Dermis microvascular lymphatic vessel endothelial cell (primary cell): ENCODE results near the gene PRR23E. TPM values are rescaled to one million over a fixed set of nuclear protein-coding genes. Genes with fewer than 3 reads are reported as not detected.

Source experiments
- DNase-seq, 2 donors: peaks; one replicate each; pipeline versions ENCODE4 v3.0.0 to v3.0.0-alpha.2; 2010; ENCODE audit warnings: low read depth in 2 of 2
- total RNA-seq: library from RNA; depleted of rRNA; stranded (reverse); fragments of >200 nt; gene quantifications from 2 replicates; pipeline ENCODE4 v1.2.1, GENCODE V29; 2014

Gene PRR23E, protein sequence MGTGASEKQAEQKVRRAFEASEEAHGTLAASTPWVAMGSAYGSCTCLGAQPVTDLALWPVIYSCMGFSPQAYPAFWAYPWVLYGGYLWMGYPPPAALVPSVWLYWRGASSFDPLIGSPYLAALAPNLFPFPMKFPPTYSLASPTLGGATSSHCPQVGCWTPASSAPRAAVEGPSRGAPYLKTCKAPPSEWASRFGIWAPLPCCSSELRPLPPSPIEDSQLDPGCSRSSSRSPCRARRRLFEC
- not detected in 2 replicates for total RNA-seq

DNA sequence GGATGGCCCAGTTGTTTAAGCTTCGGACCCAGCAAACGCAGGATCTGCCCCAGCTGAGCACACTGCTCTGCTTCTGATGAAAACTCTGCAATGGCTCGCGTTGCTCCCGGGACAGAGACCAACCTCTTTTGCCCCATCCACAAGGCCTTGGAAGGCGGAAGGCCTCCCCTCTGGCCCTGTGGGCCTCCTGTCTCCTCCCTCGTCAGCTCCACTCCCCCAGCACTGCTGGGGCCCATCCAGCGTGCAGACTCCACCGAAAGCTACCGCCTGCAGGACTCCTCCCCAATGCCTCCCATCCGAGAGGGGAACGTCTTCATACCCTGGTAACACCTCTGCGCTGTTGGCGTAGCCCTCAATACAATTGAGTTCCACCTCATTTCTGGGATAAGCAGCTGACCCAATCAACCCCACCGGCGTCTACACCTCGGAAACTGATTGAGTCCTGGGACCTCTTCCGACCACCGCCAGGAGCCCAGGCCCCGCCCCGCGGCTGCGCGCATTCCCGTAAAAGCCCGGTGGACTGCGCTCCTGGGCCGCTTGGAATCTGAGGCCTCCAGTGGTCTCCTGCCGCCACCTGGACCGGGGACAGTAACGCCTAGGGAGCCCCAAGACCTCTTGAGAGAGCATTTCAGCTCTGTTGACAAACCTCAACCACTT, at the start of gene PRR23E:
PRR23E (plus strand) TSS at position 556 of the 657 bp plus-strand sequence. CDS start 3,555 bp downstream, outside the sequence.
- no peak for DNase-seq

DNA sequence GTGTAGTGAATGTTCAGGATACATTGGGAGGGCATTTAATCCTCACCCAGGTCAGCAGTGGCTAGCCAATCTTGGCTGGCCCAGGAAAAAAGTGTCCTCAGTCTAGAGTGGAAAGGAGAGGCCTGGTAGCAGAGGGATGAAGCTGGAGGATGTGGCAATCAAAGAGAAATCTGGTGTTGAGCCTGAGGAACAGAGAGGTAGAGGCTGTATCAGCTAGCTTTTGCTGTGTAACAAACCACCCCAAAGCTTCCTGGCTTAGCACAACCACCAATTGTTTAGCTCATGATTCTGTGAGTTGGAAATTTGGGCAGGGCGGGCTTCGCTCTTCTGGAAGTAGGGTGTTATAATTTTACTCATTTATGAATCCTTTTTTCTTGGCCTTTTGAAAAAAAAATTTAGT, 49.8 kb upstream of the PRR23E start:
- DNase-seq: no peak

DNA sequence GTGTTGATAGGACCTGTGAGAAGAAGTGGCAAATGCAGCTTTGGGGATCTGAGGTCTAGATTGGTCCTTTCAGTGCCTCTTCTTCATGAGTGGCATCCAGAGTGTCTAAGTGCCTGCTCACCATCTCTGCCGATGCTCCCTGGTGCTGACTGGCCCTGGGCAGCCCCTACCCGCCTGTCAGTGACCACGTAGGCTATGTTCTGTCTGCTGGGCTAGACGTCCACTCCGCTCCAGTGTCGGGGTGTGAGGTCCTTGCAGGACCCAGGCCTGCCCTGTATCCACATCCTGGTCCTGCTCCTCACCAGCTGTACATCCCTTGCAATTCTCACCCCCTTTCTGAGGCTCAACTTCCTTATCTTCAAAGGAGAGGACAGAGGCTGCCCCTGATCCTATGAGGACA, 48.3 kb upstream of the PRR23E start:
- DNase-seq: no peak

DNA sequence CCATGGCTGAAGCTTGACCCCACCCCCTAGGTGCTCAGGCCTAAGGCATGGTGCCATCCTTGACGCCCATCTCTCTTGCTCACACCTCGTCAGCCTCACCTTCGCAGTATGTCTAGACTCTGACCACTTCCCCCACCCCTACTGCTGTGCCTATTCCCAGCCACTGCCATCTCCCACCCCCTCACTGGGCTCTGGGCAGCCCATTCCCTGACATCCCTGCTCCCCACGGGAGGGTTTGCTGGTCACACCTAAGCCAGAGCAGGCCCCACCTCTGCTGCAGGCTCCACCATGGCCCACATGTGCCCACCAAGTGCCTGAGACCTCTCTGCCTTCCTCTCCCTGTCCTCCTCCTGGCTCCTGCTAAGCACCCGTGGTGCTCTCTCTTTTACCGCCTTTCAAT, 47.7 kb upstream of the PRR23E start:
- no peak for DNase-seq

DNA sequence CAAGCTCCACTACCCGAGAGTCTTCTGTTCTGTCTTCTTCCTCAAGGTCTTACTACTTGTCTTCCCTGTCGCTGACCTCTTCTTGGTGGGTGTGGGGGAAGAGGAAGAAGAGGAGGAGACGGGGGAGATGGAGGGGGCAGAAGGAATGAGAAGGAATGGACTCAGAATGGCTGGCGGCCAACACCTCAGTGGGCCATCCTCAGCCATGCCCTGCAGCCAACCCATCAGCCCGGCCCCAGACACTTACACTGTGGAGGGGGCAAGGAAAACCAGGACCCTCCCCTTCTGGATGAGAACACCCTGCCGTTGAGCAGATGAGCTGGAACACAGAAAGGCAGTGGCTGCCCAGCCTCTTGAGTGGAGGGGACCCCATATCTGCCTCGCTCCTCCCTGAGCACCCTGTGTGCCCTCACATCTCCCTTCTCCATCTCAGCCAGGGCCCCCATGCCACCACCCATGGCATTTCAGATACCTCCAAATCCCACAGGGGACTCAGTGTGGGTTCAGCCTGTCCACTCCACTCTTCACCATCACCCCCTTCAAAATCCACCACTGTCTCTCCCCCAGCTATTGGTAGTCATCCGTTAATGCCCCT, 45.5 kb upstream of the PRR23E start:
- DNase-seq: no peak

DNA sequence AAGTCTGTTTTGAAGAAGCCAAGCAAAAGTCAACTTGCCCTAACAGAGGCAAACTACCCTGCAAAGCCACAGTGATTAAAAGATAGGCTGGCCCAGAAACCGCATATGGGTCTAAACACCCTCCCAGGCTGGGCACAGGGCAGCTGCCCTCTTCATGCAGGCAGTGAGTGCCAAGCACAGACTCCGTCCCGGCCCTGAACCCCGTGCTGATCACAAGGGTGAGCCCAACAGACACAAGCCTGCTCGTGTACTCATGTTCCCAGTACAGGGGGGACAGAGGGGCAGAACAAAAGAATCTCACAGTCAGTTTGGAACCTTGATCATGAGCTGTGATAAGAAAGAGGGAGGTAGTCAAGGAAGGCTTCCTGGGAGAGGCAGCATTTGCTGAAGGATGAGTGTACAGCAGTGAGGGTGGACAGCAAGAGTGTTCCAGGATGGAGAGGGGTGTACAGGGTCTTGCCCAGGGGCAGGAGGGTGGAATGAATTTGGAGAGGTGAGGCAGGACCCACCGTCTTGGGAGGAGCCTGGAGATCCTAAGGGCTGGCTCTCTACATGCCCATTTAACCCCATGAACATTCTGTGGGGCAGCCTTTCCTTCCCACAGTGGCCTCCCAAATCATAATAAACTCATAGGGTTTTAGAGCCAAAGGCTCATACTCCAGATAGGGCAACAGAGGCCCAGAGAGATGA, 43.2 kb upstream of the PRR23E start:
- DNase-seq: no peak

GRCh38 chr3:127150513-127151250, 42.2 kb upstream of the PRR23E start:
- no peak for DNase-seq

- no peak for DNase-seq
These were observed 41.7 kb upstream of the PRR23E start for GRCh38 chr3:127151251-127151564.

DNA sequence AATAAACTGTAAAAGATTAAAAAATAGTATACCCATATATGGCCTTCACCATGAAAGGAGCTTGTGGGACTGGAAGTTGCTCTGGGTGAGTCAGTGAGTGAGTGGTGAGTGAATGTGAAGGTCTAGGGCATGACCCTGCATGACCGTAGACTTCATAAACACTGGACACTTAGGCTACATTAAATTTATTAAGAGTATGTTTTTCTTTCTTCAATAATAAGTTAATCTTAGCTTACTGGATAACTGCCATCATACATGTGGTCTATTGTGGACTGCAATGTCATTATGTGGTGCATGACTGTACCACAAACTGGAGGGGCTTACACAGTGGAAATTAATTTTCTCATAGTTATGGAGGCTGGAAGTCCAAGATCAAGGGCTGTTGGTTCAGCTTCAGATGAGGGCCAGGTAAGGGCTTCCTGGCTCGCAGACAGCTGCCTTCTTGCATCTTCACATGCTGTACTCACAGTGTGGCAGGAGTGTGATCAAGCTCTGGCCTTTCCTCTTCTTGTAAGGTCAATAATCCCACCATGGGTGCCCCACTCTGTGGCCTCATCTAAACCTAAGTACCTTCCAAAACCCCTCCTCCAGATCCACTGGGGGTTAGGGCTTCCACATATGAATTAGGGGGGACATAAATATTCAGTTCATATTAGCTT, 40.8 kb upstream of the PRR23E start:
- no peak for DNase-seq

- DNase-seq: no peak
These were observed 40.0 kb upstream of the PRR23E start for GRCh38 chr3:127152684-127153505.

DNA sequence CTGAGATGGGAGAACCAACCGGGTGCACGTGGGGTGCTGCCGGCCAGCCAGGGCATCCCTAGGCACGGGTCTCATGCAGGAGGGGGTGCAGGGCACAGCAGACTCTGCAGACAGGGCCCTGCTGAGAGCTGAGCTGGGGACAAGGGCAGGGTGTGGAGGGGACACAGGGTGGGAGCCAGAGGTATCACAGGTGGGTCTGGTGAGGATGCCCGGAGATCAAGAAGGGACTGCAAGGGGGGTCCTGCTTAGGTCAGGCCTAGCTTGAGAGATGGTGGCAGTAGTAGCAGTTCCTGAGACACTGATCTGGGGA, 39.5 kb upstream of the PRR23E start:
- no peak for DNase-seq

DNA sequence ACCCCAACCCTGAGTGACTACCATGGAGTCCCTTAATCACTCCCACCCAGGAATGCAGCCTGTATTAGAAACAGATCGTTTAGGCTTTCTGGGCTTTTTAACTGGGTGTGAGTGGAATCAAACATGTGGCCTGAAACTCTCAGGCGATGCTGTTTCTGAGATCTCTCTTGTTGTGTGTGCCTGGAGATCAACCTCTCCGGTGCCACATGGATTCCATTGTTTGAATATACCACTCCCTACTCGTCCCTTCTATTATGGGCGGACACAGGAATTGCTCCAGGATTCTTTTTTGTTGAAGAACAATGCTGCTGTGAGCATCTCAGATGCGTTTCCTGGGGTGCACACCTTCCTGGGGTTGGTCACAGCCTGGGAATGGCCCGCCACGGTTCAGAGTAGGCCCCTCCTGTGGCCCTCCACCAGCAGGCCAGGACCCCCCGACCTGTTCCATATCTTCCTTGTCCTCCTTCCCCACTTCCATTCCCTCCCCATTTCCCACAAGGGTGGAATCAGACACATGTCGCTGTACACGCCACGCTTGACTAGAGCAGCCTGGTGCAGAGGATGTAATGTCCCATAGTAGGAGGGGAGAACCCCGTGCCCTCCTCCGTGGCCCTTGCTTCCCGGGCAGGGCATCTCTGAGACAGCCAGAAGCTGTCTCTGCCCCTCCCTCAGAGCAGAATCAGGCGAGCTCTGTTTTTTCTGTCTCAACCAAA, 36.4 kb upstream of the PRR23E start:
- DNase-seq: no peak

- DNase-seq: no peak
These were observed 35.6 kb upstream of the PRR23E start for GRCh38 chr3:127157171-127157828.

- DNase-seq: peak in 1 of 2 donors; percentile 31
These were observed 34.2 kb upstream of the PRR23E start for GRCh38 chr3:127158614-127159229.

GRCh38 chr3:127159543-127159942, 33.4 kb upstream of the PRR23E start:
- DNase-seq: no peak

DNA sequence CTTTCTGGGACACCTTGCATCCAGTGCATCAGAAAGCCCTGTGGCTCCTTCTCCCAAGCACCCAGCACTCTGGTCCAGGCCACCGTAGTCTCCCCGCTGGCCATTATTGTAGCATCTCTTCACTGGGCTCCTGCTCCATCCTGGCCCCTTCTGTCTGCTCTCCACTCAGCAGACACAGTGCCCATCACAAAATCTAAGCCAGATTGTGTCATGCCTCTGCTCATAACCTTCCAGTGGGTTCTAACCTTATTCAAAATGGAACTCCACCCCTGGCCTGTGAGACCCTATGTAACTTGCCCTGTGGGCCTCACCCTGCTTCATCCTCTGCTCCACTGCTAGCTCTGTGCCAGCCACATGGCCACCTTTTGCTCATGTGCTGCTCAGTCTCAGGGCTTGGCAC, 31.7 kb upstream of the PRR23E start:
- DNase-seq: no peak

DNA sequence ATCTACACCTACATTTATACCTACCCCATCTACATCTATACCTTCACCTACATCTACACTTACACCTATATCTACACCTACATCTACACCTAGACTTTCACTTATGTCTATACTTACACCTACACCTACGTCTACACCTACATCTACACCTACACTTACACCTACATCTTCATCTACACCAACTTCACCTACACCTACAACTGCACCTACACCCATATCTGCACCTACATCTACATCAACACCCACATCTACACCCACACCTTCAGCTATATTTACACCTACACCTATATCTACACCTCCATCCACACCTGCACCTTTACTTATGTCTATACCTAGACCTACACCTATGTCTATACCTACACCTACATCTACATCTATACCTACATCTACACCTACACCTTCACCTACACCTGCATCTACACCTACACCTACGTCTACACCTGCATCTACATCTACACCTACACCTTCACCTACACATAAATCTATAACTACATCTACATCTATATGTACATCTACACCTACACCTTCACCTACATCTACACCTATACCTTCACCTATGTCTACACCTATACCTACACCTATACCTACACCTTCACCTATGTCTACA, 30.9 kb upstream of the PRR23E start:
- DNase-seq: no peak

- DNase-seq: peak in 1 of 2 donors; percentile 10
These were observed 29.8 kb upstream of the PRR23E start for GRCh38 chr3:127162947-127163645.
